ENCODE results near the gene DCST2.

DNA sequence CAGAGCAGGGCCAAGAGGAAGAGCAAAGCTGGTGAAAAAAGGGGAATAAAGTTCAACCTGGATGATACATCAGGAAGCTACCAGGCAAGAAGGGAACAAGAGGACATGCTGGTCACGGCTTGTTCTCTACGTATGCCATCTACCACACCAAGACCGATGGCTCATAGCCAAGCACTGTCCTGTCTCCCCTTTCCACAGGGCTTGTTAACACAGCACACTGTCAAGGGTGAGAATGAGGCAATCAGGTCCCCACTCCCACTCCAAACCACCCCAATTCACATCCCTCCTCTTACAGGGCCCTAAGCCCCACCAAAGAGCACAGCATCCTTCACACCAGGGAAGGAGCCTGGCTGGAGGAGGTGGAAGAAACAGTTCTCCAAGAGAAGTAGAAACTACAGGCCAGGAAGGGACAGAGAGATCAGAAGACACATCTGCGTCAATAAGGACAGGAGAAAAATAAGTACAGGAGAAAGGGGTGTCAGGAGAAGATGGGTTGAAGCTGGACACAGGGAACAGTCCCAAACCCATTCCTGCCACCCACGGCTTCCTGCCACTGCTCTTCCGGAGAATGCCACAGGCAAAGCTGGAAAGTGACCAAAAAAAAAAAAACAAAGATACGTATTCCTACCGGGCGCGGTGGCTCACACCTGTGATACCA lies 62.1 kb downstream of the DCST2 start:
- no peak for TF ChIP-seq CTCF (IDR thresholded peaks at IDR 0.05)
- TF ChIP-seq POLR2A (IDR thresholded peaks at IDR 0.05), result no peak

Measured in lower leg skin (tissue), 3 donors.